ENCODE results near the gene MEP1A. TPM values are rescaled to one million over a fixed set of nuclear protein-coding genes. Genes with fewer than 3 reads are reported as not detected.

The MEP1A gene
- total and polyA plus RNA-seq, 2 of the 4 experiments (the other 2 are of a cell fraction), result not detected

- TF ChIP-seq MAFK (IDR thresholded peaks at IDR 0.05; ENCODE audit: low read depth, low read length) (no peak), BHLHE40 (IDR thresholded peaks at IDR 0.05; ENCODE audit: low read depth, low read length) (no peak), CTCF (conservative IDR thresholded peaks at IDR 0.05; ENCODE audit: low read depth, low read length) (no peak), RFX5 (IDR thresholded peaks at IDR 0.05; ENCODE audit: low read depth, low read length) (no peak), RCOR1 (IDR thresholded peaks at IDR 0.05; ENCODE audit: insufficient replicate concordance, low read length) (no peak), MXI1 (IDR thresholded peaks at IDR 0.05; ENCODE audit: borderline replicate concordance, low read depth, low read length) (no peak), POLR2A (IDR thresholded peaks at IDR 0.05; ENCODE audit: low read depth, low read length) (no peak), MAZ (IDR thresholded peaks at IDR 0.05; ENCODE audit: borderline replicate concordance, low read depth, low read length) (no peak), SMC3 (IDR thresholded peaks at IDR 0.05; ENCODE audit: low read depth, low read length) (no peak), NFE2L2 (IDR thresholded peaks at IDR 0.05; ENCODE audit: low read depth, low read length) (no peak), CHD1 (IDR thresholded peaks at IDR 0.05; ENCODE audit: low read depth, low read length) (no peak), RAD21 (IDR thresholded peaks at IDR 0.05; ENCODE audit: low read length) (no peak), FOS (IDR thresholded peaks at IDR 0.05; ENCODE audit: low read depth, low read length) (no peak), CEBPB (IDR thresholded peaks at IDR 0.05; ENCODE audit: low read depth, low read length) (no peak)
- TF ChIP-seq, protein P1, sequence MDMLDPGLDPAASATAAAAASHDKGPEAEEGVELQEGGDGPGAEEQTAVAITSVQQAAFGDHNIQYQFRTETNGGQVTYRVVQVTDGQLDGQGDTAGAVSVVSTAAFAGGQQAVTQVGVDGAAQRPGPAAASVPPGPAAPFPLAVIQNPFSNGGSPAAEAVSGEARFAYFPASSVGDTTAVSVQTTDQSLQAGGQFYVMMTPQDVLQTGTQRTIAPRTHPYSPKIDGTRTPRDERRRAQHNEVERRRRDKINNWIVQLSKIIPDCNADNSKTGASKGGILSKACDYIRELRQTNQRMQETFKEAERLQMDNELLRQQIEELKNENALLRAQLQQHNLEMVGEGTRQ (IDR thresholded peaks at IDR 0.05; ENCODE audit: low read depth, low read length), result no peak
- TF ChIP-seq, protein P2, sequence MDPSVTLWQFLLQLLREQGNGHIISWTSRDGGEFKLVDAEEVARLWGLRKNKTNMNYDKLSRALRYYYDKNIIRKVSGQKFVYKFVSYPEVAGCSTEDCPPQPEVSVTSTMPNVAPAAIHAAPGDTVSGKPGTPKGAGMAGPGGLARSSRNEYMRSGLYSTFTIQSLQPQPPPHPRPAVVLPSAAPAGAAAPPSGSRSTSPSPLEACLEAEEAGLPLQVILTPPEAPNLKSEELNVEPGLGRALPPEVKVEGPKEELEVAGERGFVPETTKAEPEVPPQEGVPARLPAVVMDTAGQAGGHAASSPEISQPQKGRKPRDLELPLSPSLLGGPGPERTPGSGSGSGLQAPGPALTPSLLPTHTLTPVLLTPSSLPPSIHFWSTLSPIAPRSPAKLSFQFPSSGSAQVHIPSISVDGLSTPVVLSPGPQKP (IDR thresholded peaks at IDR 0.05; ENCODE audit: borderline replicate concordance, low read depth, low read length), result no peak
- ATAC-seq (ENCODE audit: low read depth), result no peak
- CTCF ChIA-PET, result no interaction called here
- Histone ChIP-seq H2AK5ac (ENCODE audit: low read depth, low read length) (no peak overlapping the region), H4K91ac (ENCODE audit: insufficient read depth, low read depth, low read length) (no peak overlapping the region), H3K56ac (ENCODE audit: extremely low read depth, insufficient read depth, low read length) (no peak overlapping the region), H3K9me1 (ENCODE audit: insufficient read depth, low read length) (no peaks in the 10 kb centered on the region), H2AK9ac (replicated peaks; ENCODE audit: low read depth, low read length, poor library complexity) (no peak overlapping the region), H4K20me1 (ENCODE audit: insufficient read depth, low read length) (no peaks in the 10 kb centered on the region), H3K27me3 (ENCODE audit: control insufficient read depth, insufficient read depth, low read length) (no peaks in the 10 kb centered on the region), H4K8ac (ENCODE audit: low read depth in 2 of 2, low read length in 2 of 2) (no peak overlapping the region), H3K23ac (ENCODE audit: low read depth, low read length) (no peak overlapping the region), H3K4me3 (ENCODE audit: insufficient read depth, low read depth, low read length) (no peak overlapping the region), H3K27ac (ENCODE audit: insufficient read depth, low read length) (no peak overlapping the region), H3K14ac (replicated peaks; ENCODE audit: low read depth, low read length) (no peak overlapping the region), H2BK20ac (ENCODE audit: low read depth, low read length) (no peak overlapping the region), H2AFZ (replicated peaks; ENCODE audit: low read length, poor library complexity) (no peak overlapping the region), H3K4ac (ENCODE audit: low read depth, low read length) (no peak overlapping the region), H4K5ac (ENCODE audit: low read depth, low read length) (no peak overlapping the region), H3K36me3 (ENCODE audit: control insufficient read depth, insufficient read depth, low read length) (no peaks in the 10 kb centered on the region), H3K79me1 (ENCODE audit: low read depth in 1 of 2, low read length in 2 of 2) (no peaks in the 10 kb centered on the region), H2BK15ac (ENCODE audit: low read depth, low read length) (no peak overlapping the region), H3K18ac (ENCODE audit: low read depth, low read length) (no peak overlapping the region), H3K9ac (ENCODE audit: low read depth, low read length) (no peak overlapping the region), H3K4me2 (ENCODE audit: low read depth, low read length) (no peak overlapping the region), H2BK5ac (ENCODE audit: low read depth, low read length, poor library complexity, severe bottlenecking) (no peak overlapping the region), H3K9me3 (ENCODE audit: control insufficient read depth, insufficient read depth, low read length) (no peaks in the 10 kb centered on the region), H2BK120ac (ENCODE audit: low read depth, low read length) (no peak overlapping the region), H3K4me1 (ENCODE audit: control insufficient read depth, insufficient read depth, low read length) (no peaks in the 10 kb centered on the region)
- POLR2A ChIA-PET (ENCODE audit: unreplicated experiment), result no interaction called here
- no TSS peak for BruUV-seq (replicated peaks)
- intact Hi-C loops (cut with micrococcal nuclease) (no loop called here), dilution Hi-C loops (cut with HindIII; ENCODE audit: low sequenced_read_pairs, unreplicated experiment) (no loop called here), in situ Hi-C loops (cut with MboI; ENCODE audit: low sequenced_read_pairs) (no loop called here)
- DNase-seq, result no peak
- WGBS, 2 experiments (ENCODE audit: extremely low coverage in 2 of 2, insufficient read length in 1 of 2), result no CpG with 5 or more reads among the region's 3 CpGs
Measured at GRCh38 chr6:46863791-46864190, 70.6 kb downstream of the MEP1A start.

All from IMR-90 (cell line).